ENCODE measurements around the gene TIMM13.

GRCh38 chr19:2441096-2441752 is 13.8 kb upstream of the TIMM13 start:
- TF ChIP-seq POLR2A (IDR thresholded peaks at IDR 0.05; ENCODE audit: extremely low read depth, insufficient read length) (no peak), MYC (IDR thresholded peaks at IDR 0.05; ENCODE audit: low read depth, low read length) (no peak), CTCF (IDR thresholded peaks at IDR 0.05; ENCODE audit: low read depth, low read length) (no peak), MAX (IDR thresholded peaks at IDR 0.05; ENCODE audit: low read depth, low read length) (no peak)
